ENCODE measurements around the gene PTPRK. TPM values are rescaled to one million over a fixed set of nuclear protein-coding genes. Genes with fewer than 3 reads are reported as not detected.

PTPRK gene
- total and polyA plus RNA-seq, 3 experiments from 2014 or later, result 0.74 to 23.0 (median 21.3) TPM

DNA sequence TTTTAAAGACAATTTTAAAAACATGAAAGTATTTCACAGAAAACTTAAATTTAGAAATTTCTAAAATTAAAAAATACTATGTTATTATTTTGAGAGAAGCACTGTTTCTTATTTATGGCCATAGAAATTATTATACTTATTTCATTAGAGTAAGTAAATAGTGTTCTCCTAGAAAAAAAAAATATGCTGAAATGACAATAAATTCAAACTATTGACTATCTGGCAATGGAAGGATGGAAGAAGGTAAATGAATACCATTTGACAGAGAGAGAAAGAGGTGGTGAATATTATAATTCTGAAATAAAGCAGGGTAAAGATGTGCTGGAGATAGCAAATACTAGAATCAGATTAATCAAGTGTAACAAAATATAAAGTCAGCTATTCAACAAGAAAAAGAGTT, 294.8 kb downstream of the PTPRK start:
- Mint-ChIP-seq H3K4me1 (no peaks in the 10 kb centered on the region), H3K27me3 (peaks cover 1 to 19% of the 10 kb centered on the region in 2 donors), H3K4me3 (no peak overlapping the region), H3K9me3 (no peaks in the 10 kb centered on the region), H3K27ac (no peak overlapping the region), H3K36me3 (peaks cover 0 to 6% (median 0%) of the 10 kb centered on the region in 3 donors)
- H3K36me3 ChIP-seq (ENCODE audit: insufficient read depth, low read length), result no peaks in the 10 kb centered on the region
- POLR2A ChIA-PET, result no interaction called here
- H3K27me3 ChIP-seq (ENCODE audit: insufficient read depth, low read length, poor library complexity, severe bottlenecking), result no peaks in the 10 kb centered on the region
- H3K9me3 ChIP-seq (ENCODE audit: low read length), result no peaks in the 10 kb centered on the region
- DNase-seq, result no peak
- H3K27ac ChIP-seq (ENCODE audit: low read depth, low read length), result no peak overlapping the region
- H3K4me3 ChIP-seq (ENCODE audit: low read length), result no peak overlapping the region
- H3K4me1 ChIP-seq (ENCODE audit: insufficient read depth, low read length), result no peaks in the 10 kb centered on the region
- CTCF ChIA-PET, result no interaction called here

DNA sequence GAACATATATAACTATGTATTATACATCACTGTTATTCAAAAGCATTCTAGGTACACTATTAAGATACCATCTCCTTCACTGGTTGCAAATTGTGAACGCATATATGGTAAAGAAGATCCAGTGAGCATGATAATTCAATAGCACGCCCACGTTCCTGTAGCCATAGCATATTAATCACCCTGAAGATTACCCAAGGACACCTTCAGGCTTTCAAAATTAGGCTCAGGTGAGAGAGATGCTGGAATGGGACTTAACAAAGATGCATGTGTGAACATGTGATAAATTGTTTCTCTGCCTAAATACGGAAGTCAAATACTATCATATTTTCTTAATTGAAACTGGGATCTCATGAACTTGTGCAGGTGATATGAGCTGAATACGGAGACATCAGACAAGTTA, 303.5 kb downstream of the PTPRK start:
- Mint-ChIP-seq H3K27ac (no peak overlapping the region), H3K4me3 (no peak overlapping the region), H3K9me3 (no peaks in the 10 kb centered on the region), H3K27me3 (peaks cover under 1 to 3% of the 10 kb centered on the region in 2 donors), H3K4me1 (peaks cover 0 to 3% (median 0%) of the 10 kb centered on the region in 3 donors), H3K36me3 (peaks cover 0 to 5% (median 0%) of the 10 kb centered on the region in 3 donors)
- POLR2A ChIA-PET, result no interaction called here
- no peak overlapping the region for H3K27ac ChIP-seq (ENCODE audit: low read depth, low read length)
- H3K4me1 ChIP-seq (ENCODE audit: insufficient read depth, low read length), result no peaks in the 10 kb centered on the region
- no peaks in the 10 kb centered on the region for H3K36me3 ChIP-seq (ENCODE audit: insufficient read depth, low read length)
- no peak overlapping the region for H3K4me3 ChIP-seq (ENCODE audit: low read length)
- no peaks in the 10 kb centered on the region for H3K9me3 ChIP-seq (ENCODE audit: low read length)
- no peak for DNase-seq
- CTCF ChIA-PET, result no interaction called here
- no peaks in the 10 kb centered on the region for H3K27me3 ChIP-seq (ENCODE audit: insufficient read depth, low read length, poor library complexity, severe bottlenecking)

- DNase-seq, result no peak
- Mint-ChIP-seq H3K36me3 (no peaks in the 10 kb centered on the region), H3K27me3 (peaks cover 0 to 4% of the 10 kb centered on the region in 2 donors), H3K9me3 (no peaks in the 10 kb centered on the region), H3K4me3 (no peak overlapping the region), H3K4me1 (peaks cover 0 to 3% (median 0%) of the 10 kb centered on the region in 3 donors), H3K27ac (no peak overlapping the region)
- H3K4me3 ChIP-seq (ENCODE audit: low read length), result no peak overlapping the region
- ChIA-PET POLR2A (no interaction called here), CTCF (no interaction called here)
- no peaks in the 10 kb centered on the region for H3K9me3 ChIP-seq (ENCODE audit: low read length)
- no peaks in the 10 kb centered on the region for H3K27me3 ChIP-seq (ENCODE audit: insufficient read depth, low read length, poor library complexity, severe bottlenecking)
- no peak overlapping the region for H3K27ac ChIP-seq (ENCODE audit: low read depth, low read length)
- H3K4me1 ChIP-seq (ENCODE audit: insufficient read depth, low read length), result no peaks in the 10 kb centered on the region
- no peaks in the 10 kb centered on the region for H3K36me3 ChIP-seq (ENCODE audit: insufficient read depth, low read length)
Observed at GRCh38 chr6:128209771-128210170, 310.6 kb downstream of the PTPRK start.

- Histone ChIP-seq H3K4me1 (ENCODE audit: insufficient read depth, low read length) (no peaks in the 10 kb centered on the region), H3K27ac (ENCODE audit: low read depth, low read length) (no peak overlapping the region), H3K36me3 (ENCODE audit: insufficient read depth, low read length) (no peaks in the 10 kb centered on the region), H3K9me3 (ENCODE audit: low read length) (no peaks in the 10 kb centered on the region), H3K27me3 (ENCODE audit: insufficient read depth, low read length, poor library complexity, severe bottlenecking) (no peaks in the 10 kb centered on the region), H3K4me3 (ENCODE audit: low read length) (no peak overlapping the region)
- no peak overlapping the region for H3K4me3 Mint-ChIP-seq
- CTCF ChIA-PET, result no interaction called here
- peaks cover 0 to 3% (median 0%) of the 10 kb centered on the region in 3 donors for H3K4me1 Mint-ChIP-seq
- H3K27me3 Mint-ChIP-seq, result peaks cover 0 to 7% of the 10 kb centered on the region in 2 donors
- DNase-seq, result no peak
- no peak overlapping the region for H3K27ac Mint-ChIP-seq
- no peaks in the 10 kb centered on the region for H3K9me3 Mint-ChIP-seq
- no peaks in the 10 kb centered on the region for H3K36me3 Mint-ChIP-seq
- POLR2A ChIA-PET, result no interaction called here
Observed at GRCh38 chr6:128208851-128209580, 311.4 kb downstream of the PTPRK start.

- H3K27ac ChIP-seq (ENCODE audit: low read depth, low read length), result no peak overlapping the region
- no peak overlapping the region for H3K4me3 Mint-ChIP-seq
- no peaks in the 10 kb centered on the region for H3K36me3 ChIP-seq (ENCODE audit: insufficient read depth, low read length)
- ChIA-PET POLR2A (no interaction called here), CTCF (no interaction called here)
- H3K27ac Mint-ChIP-seq, result no peak overlapping the region
- H3K4me1 Mint-ChIP-seq, result no peaks in the 10 kb centered on the region
- no peaks in the 10 kb centered on the region for H3K27me3 ChIP-seq (ENCODE audit: insufficient read depth, low read length, poor library complexity, severe bottlenecking)
- peaks cover 0 to 8% of the 10 kb centered on the region in 2 donors for H3K27me3 Mint-ChIP-seq
- no peaks in the 10 kb centered on the region for H3K4me1 ChIP-seq (ENCODE audit: insufficient read depth, low read length)
- no peaks in the 10 kb centered on the region for H3K9me3 Mint-ChIP-seq
- no peak overlapping the region for H3K4me3 ChIP-seq (ENCODE audit: low read length)
- no peaks in the 10 kb centered on the region for H3K9me3 ChIP-seq (ENCODE audit: low read length)
- no peak for DNase-seq
- H3K36me3 Mint-ChIP-seq, result no peaks in the 10 kb centered on the region
Observed at GRCh38 chr6:128208078-128208477, 312.3 kb downstream of the PTPRK start.

DNA sequence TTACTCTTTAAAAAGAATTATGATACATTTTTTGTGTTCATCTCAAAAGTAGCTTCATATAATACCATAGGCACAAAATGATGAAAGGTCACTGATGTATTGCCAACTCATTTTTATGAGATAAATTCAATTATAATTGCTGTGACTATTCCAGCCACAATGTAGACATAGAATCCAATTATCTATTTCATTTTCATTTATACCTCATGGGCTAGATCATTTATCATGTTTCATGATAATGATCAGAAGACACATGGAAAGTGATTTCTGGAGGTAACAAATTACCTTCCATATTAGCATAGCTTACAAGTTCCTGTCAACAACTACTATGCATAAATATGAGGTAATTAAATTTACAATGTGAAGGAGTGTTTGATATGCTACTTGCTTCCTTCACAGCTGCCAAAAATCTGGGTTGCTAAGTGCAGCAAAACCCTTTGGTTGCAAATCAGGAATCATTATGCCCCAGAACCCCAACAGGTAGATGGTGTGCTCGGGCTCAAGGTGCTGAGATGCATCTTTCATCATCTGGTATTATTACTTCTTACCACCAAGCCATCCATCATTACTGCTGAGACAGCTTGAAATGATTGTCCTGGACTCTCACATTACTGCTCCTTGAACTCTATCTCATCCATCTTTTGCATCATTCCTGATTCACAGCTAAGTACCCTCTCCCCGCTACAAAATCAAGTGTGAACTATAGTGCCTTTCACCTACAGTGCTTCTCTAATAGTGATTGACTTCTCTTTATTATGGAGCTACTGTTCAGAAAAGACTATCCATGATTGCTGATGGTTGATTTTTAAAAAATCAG, 313.6 kb downstream of the PTPRK start:
- POLR2A ChIA-PET, result no interaction called here
- Mint-ChIP-seq H3K36me3 (peaks cover 0 to 2% (median 0%) of the 10 kb centered on the region in 3 donors), H3K9me3 (no peaks in the 10 kb centered on the region), H3K27me3 (peaks cover 0 to 8% of the 10 kb centered on the region in 2 donors), H3K27ac (no peak overlapping the region), H3K4me3 (no peak overlapping the region), H3K4me1 (no peaks in the 10 kb centered on the region)
- CTCF ChIA-PET, result no interaction called here
- no peak for DNase-seq
- Histone ChIP-seq H3K27me3 (ENCODE audit: insufficient read depth, low read length, poor library complexity, severe bottlenecking) (no peaks in the 10 kb centered on the region), H3K4me3 (ENCODE audit: low read length) (no peak overlapping the region), H3K9me3 (ENCODE audit: low read length) (no peaks in the 10 kb centered on the region), H3K4me1 (ENCODE audit: insufficient read depth, low read length) (no peaks in the 10 kb centered on the region), H3K27ac (ENCODE audit: low read depth, low read length) (no peak overlapping the region), H3K36me3 (ENCODE audit: insufficient read depth, low read length) (no peaks in the 10 kb centered on the region)

GRCh38 chr6:128204616-128205015, 315.8 kb downstream of the PTPRK start:
- Mint-ChIP-seq H3K27ac (no peak overlapping the region), H3K9me3 (no peaks in the 10 kb centered on the region), H3K27me3 (peaks cover 0 to 8% of the 10 kb centered on the region in 2 donors), H3K4me1 (no peaks in the 10 kb centered on the region), H3K4me3 (no peak overlapping the region), H3K36me3 (peaks cover 0 to 3% (median 0%) of the 10 kb centered on the region in 3 donors)
- Histone ChIP-seq H3K9me3 (ENCODE audit: low read length) (no peaks in the 10 kb centered on the region), H3K4me3 (ENCODE audit: low read length) (no peak overlapping the region), H3K36me3 (ENCODE audit: insufficient read depth, low read length) (no peaks in the 10 kb centered on the region), H3K27me3 (ENCODE audit: insufficient read depth, low read length, poor library complexity, severe bottlenecking) (no peaks in the 10 kb centered on the region), H3K27ac (ENCODE audit: low read depth, low read length) (no peak overlapping the region), H3K4me1 (ENCODE audit: insufficient read depth, low read length) (no peaks in the 10 kb centered on the region)
- DNase-seq, result no peak
- POLR2A ChIA-PET, result no interaction called here
- CTCF ChIA-PET, result no interaction called here

- Histone ChIP-seq H3K27ac (ENCODE audit: low read depth, low read length) (no peak overlapping the region), H3K36me3 (ENCODE audit: insufficient read depth, low read length) (no peaks in the 10 kb centered on the region), H3K27me3 (ENCODE audit: insufficient read depth, low read length, poor library complexity, severe bottlenecking) (no peaks in the 10 kb centered on the region), H3K4me3 (ENCODE audit: low read length) (no peak overlapping the region), H3K9me3 (ENCODE audit: low read length) (no peaks in the 10 kb centered on the region), H3K4me1 (ENCODE audit: insufficient read depth, low read length) (no peaks in the 10 kb centered on the region)
- H3K27ac Mint-ChIP-seq, result no peak overlapping the region
- H3K4me3 Mint-ChIP-seq, result no peak overlapping the region
- no peaks in the 10 kb centered on the region for H3K9me3 Mint-ChIP-seq
- no peak for DNase-seq
- H3K36me3 Mint-ChIP-seq, result peaks cover 0 to 3% (median 0%) of the 10 kb centered on the region in 3 donors
- POLR2A ChIA-PET, result no interaction called here
- H3K27me3 Mint-ChIP-seq, result peaks cover 0 to 7% of the 10 kb centered on the region in 2 donors
- CTCF ChIA-PET, result no interaction called here
- no peaks in the 10 kb centered on the region for H3K4me1 Mint-ChIP-seq
Observed at GRCh38 chr6:128202169-128202765, 318.1 kb downstream of the PTPRK start.

Data from CD8-positive, alpha-beta memory T cell (primary cell).